Naive thymus-derived CD4-positive, alpha-beta T cell (primary cell): ENCODE data around the gene UPF2. TPM values are rescaled to one million over a fixed set of nuclear protein-coding genes. Genes with fewer than 3 reads are reported as not detected.

Experiments used
- ATAC-seq: fragments of 150-1000 bp; cut with Tn5 transposase; 2 replicates; pipeline ENCODE4 v1.10.0; 2021; ENCODE audit warnings: mild to moderate bottlenecking, moderate library complexity
- CTCF ChIA-PET: fragments of 350-600 bp; sonication (Branson Sonifier 250); formaldehyde crosslinking; loops from one replicate; lab custom pipeline; 2021; ENCODE audit warnings: antibody characterized with exemption; lab: Charles Lee
- POLR2A ChIA-PET: fragments of 350-600 bp; sonication (Branson Sonifier 250); formaldehyde crosslinking; loops from one replicate; lab custom pipeline; 2021; ENCODE audit warnings: antibody characterized with exemption, inconsistent platforms; lab: Charles Lee
- DNase-seq, 9 donors: peaks; one replicate each; pipeline versions ENCODE4 v3.0.0 to v3.0.0-alpha.2; 2020 to 2022; ENCODE audit warnings: mixed read lengths in 1 of 9
- H3K27ac ChIP-seq: one replicate; pipeline ENCODE4 v1.7.0; 2013; ENCODE audit warnings: mild to moderate bottlenecking, low read depth, low read length, moderate library complexity
- H3K27me3 ChIP-seq, 2 donors: one replicate each; pipeline ENCODE4 v1.7.0; 2013; ENCODE audit warnings: low read length in 2 of 2, mild to moderate bottlenecking in 2 of 2, moderate library complexity in 2 of 2; ENCODE audit not compliant: control insufficient read depth in 2 of 2, insufficient read depth in 2 of 2
- H3K36me3 ChIP-seq, 3 experiments: 1 replicate in 2 of 3; 2 replicates in 1 of 3; pipeline ENCODE4 v1.7.0; 2013; ENCODE audit warnings: low read length in 3 of 3, mild to moderate bottlenecking in 3 of 3, moderate library complexity in 1 of 3; ENCODE audit not compliant: insufficient read depth in 3 of 3, control insufficient read depth in 2 of 3
- H3K4me1 ChIP-seq, 2 donors: one replicate each; pipeline ENCODE4 v1.7.0; 2013; ENCODE audit warnings: low read length in 2 of 2, mild to moderate bottlenecking in 2 of 2, moderate library complexity in 1 of 2; ENCODE audit not compliant: control insufficient read depth in 2 of 2, insufficient read depth in 2 of 2
- H3K4me3 ChIP-seq: 2 replicates; pipeline ENCODE4 v1.7.0; 2013; ENCODE audit warnings: mild to moderate bottlenecking, low read length
- H3K9me3 ChIP-seq, 3 experiments: 1 replicate in 2 of 3; 2 replicates in 1 of 3; pipeline ENCODE4 v1.7.0; 2013; ENCODE audit warnings: low read length in 3 of 3; ENCODE audit not compliant: control insufficient read depth in 2 of 3
- H3K27ac Mint-ChIP-seq, 9 donors: one replicate each; pipeline ENCODE4 v1.8.0; 2020 to 2022; ENCODE audit warnings: mixed read lengths in 9 of 9, mild to moderate bottlenecking in 8 of 9, moderate library complexity in 5 of 9, inconsistent platforms in 2 of 9
- H3K27me3 Mint-ChIP-seq, 5 donors: one replicate each; pipeline ENCODE4 v1.8.0; 2021 to 2022; ENCODE audit warnings: mixed read lengths in 5 of 5, mild to moderate bottlenecking in 1 of 5
- H3K36me3 Mint-ChIP-seq, 5 donors: one replicate each; pipeline ENCODE4 v1.8.0; 2020 to 2022; ENCODE audit warnings: mixed read lengths in 5 of 5, mild to moderate bottlenecking in 3 of 5, inconsistent platforms in 1 of 5
- H3K4me1 Mint-ChIP-seq, 7 donors: one replicate each; pipeline ENCODE4 v1.8.0; 2020 to 2022; ENCODE audit warnings: mixed read lengths in 7 of 7, mild to moderate bottlenecking in 3 of 7, inconsistent platforms in 1 of 7
- H3K4me3 Mint-ChIP-seq, 10 donors: one replicate each; pipeline ENCODE4 v1.8.0; 2020 to 2022; ENCODE audit warnings: mild to moderate bottlenecking in 10 of 10, mixed read lengths in 10 of 10, moderate library complexity in 6 of 10, inconsistent platforms in 2 of 10
- H3K9me3 Mint-ChIP-seq, 11 donors: one replicate each; pipeline ENCODE4 v1.8.0; 2020 to 2022; ENCODE audit warnings: mixed read lengths in 11 of 11, mild to moderate bottlenecking in 4 of 11, inconsistent platforms in 1 of 11, moderate library complexity in 1 of 11
- intact Hi-C, 2 donors: fragments of 100-400 bp; cut with micrococcal nuclease; formaldehyde crosslinking; loops; one replicate each; pipeline ENCODE4 v1.15.1; 2023
- polyA plus RNA-seq, 2 donors: library from polyadenylated mRNA; unstranded; fragments of 300-500 nt; fragmentation: Illumina TruSeq; gene quantifications; one replicate each; pipeline ENCODE4 v1.2.3, GENCODE V29; 2021
- total RNA-seq, 6 experiments: library from RNA in 5 of 6; stranded (reverse) in 5 of 6; gene quantifications; 1 replicate in 5 of 6; 2 replicates in 1 of 6; pipeline ENCODE4 v1.2.3 and lab custom pipeline; 2021 to 2026

Gene UPF2
- total and polyA plus RNA-seq, 7 experiments from 2014 or later, result 9.0 to 40.5 (median 29.5) TPM

DNA sequence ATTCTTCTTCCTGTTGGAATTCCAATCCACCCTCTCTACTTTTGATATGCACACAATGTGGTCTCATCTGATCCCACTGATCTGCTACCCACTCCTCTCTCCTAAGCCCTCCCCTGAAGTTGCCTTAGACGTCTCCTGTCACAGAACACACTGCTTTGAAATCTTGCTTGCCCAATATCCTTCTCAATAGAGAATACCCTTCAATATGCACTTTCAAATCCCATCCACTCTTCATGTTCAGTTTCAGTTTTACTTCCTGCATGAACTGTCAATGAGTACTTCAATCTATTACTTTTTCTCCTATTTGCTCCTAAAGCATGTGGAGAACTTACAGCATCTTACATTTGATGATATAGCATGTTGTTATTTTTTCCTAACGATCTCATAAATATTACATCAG, 93.5 kb downstream of the UPF2 start:
- peaks cover 0 to 34% (median 0%) of the 10 kb centered on the region in 3 experiments for H3K36me3 ChIP-seq
- H3K4me3 ChIP-seq, result no peak overlapping the region
- no peaks in the 10 kb centered on the region for H3K27me3 ChIP-seq
- DNase-seq, result no peak
- Mint-ChIP-seq H3K36me3 (peaks cover 0 to 39% (median 32%) of the 10 kb centered on the region in 5 donors), H3K27ac (peak overlapping the region in 6 of 9 donors; percentile 24 to 73 (median 45)), H3K27me3 (no peaks in the 10 kb centered on the region), H3K9me3 (peaks cover 0 to 3% (median 0%) of the 10 kb centered on the region in 11 donors), H3K4me3 (peak overlapping the region in 1 of 10 donors; percentile 3), H3K4me1 (peaks cover 0 to 13% (median 0%) of the 10 kb centered on the region in 7 donors)
- no peaks in the 10 kb centered on the region for H3K4me1 ChIP-seq
- ChIA-PET CTCF (no interaction called here), POLR2A (no interaction called here)
- no peak for ATAC-seq
- intact Hi-C loops, result no loop called here
- no peaks in the 10 kb centered on the region for H3K9me3 ChIP-seq
- H3K27ac ChIP-seq, result no peak overlapping the region

DNA sequence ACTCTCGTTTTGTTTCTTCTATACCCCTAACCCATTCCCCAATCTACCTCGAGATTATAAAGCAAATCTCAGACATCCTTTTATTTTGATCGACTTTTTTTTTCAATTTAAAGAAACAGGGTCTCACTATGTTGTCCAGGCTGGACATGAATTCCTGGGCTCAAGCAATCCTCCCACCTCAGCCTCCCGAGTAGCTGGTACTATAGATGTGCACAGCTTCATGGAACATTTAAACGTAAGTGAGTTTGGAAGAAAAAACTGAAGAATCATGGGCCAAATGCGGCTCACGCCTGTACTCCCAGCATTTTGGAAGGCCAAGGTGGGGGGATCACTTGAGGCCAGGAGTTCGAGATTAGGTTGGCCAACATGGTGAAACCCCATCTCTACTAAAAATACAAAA, 96.0 kb downstream of the UPF2 start:
- ATAC-seq (no peak), DNase-seq (no peak)
- peaks cover 0 to 48% (median 33%) of the 10 kb centered on the region in 5 donors for H3K36me3 Mint-ChIP-seq
- ChIA-PET POLR2A (no interaction called here), CTCF (no interaction called here)
- no peaks in the 10 kb centered on the region for H3K9me3 ChIP-seq
- peaks cover 0 to 15% (median 0%) of the 10 kb centered on the region in 7 donors for H3K4me1 Mint-ChIP-seq
- H3K36me3 ChIP-seq, result peaks cover 0 to 41% (median 0%) of the 10 kb centered on the region in 3 experiments
- H3K4me3 Mint-ChIP-seq, result no peak overlapping the region
- H3K27ac Mint-ChIP-seq, result peak overlapping the region in 1 of 9 donors; percentile 73
- H3K4me1 ChIP-seq, result no peaks in the 10 kb centered on the region
- no peaks in the 10 kb centered on the region for H3K27me3 Mint-ChIP-seq
- no peak overlapping the region for H3K4me3 ChIP-seq
- H3K9me3 Mint-ChIP-seq, result peaks cover 0 to 3% (median 0%) of the 10 kb centered on the region in 11 donors
- H3K27ac ChIP-seq, result no peak overlapping the region
- intact Hi-C loops, result no loop called here
- H3K27me3 ChIP-seq, result no peaks in the 10 kb centered on the region

DNA sequence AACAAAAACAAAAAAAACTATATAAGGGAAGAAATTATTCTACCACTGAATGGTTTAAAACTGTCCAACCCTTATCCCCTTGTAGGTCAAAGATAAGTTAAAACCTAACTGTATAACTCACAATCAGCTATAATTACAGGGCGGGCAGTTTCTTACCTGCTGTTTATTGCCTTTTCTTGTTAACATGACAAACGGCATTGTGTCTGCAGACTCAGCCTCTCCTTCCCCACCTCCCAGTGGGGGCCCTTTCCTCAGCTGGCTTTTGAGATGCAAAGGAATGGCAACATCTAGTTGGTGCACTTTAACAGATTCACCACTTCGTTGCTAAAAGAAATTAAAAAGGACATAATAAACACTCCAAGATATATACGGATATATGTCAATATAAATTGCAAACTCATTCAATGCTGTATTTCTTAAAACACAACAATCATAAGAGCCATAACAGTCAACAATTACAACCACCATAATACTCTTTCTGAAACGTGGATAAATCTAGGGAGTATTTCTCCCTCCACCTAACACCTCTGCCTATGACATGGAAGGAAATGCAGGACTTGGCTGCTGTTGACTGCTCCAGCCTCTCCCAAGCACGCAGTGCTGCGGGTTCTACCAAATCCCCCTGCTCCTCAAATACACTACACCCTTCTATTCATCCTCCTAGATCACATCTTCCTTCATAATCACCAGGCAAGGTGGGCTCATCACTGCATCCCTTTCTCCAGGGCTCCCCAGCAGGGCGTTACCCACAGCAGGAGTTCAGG, 106.0 kb downstream of the UPF2 start:
- Mint-ChIP-seq H3K4me3 (no peak overlapping the region), H3K27me3 (no peaks in the 10 kb centered on the region), H3K36me3 (peaks cover 11 to 29% (median 17%) of the 10 kb centered on the region in 5 donors), H3K4me1 (peaks cover 0 to 2% (median 0%) of the 10 kb centered on the region in 7 donors), H3K27ac (peak overlapping the region in 2 of 9 donors; percentile 6 to 71), H3K9me3 (no peaks in the 10 kb centered on the region)
- POLR2A ChIA-PET, result no interaction called here
- Histone ChIP-seq H3K36me3 (peaks cover 0 to 50% (median 12%) of the 10 kb centered on the region in 3 experiments), H3K27me3 (no peaks in the 10 kb centered on the region), H3K9me3 (no peaks in the 10 kb centered on the region), H3K4me3 (no peak overlapping the region), H3K4me1 (no peaks in the 10 kb centered on the region), H3K27ac (no peak overlapping the region)
- DNase-seq (no peak), ATAC-seq (no peak)
- intact Hi-C loops, result no loop called here
- CTCF ChIA-PET, result no interaction called here

DNA sequence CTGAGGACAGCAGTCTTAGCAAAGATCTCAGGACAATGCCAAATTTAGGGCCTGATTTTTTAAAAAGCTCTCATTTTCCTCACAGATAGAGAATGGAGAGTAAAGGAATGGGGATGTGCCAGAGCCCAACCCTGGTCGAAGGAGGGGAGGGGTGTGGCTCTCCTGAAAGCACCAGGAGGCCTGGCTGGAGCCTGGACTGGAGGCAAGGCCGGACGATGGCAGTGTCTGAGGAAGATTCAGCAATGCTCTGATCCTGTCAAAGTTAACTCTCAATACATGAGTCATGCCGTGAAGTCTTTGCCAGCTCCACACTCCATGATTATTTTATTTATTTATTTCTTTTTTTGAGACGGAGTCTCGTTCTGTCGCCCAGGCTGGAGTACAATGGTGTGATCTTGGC, 108.3 kb downstream of the UPF2 start:
- H3K27ac Mint-ChIP-seq, result peak overlapping the region in 1 of 9 donors; percentile 18
- H3K4me1 Mint-ChIP-seq, result peaks cover 0 to 2% (median 0%) of the 10 kb centered on the region in 7 donors
- ChIA-PET POLR2A (no interaction called here), CTCF (no interaction called here)
- no peak overlapping the region for H3K27ac ChIP-seq
- H3K4me3 ChIP-seq, result no peak overlapping the region
- H3K9me3 Mint-ChIP-seq, result no peaks in the 10 kb centered on the region
- no peaks in the 10 kb centered on the region for H3K27me3 Mint-ChIP-seq
- H3K36me3 ChIP-seq, result peaks cover 7 to 56% (median 15%) of the 10 kb centered on the region in 3 experiments
- no peak for DNase-seq
- intact Hi-C loops, result no loop called here
- no peaks in the 10 kb centered on the region for H3K27me3 ChIP-seq
- no peaks in the 10 kb centered on the region for H3K9me3 ChIP-seq
- ATAC-seq, result no peak
- no peak overlapping the region for H3K4me3 Mint-ChIP-seq
- peaks cover 16 to 50% (median 31%) of the 10 kb centered on the region in 5 donors for H3K36me3 Mint-ChIP-seq
- H3K4me1 ChIP-seq, result no peaks in the 10 kb centered on the region

DNA sequence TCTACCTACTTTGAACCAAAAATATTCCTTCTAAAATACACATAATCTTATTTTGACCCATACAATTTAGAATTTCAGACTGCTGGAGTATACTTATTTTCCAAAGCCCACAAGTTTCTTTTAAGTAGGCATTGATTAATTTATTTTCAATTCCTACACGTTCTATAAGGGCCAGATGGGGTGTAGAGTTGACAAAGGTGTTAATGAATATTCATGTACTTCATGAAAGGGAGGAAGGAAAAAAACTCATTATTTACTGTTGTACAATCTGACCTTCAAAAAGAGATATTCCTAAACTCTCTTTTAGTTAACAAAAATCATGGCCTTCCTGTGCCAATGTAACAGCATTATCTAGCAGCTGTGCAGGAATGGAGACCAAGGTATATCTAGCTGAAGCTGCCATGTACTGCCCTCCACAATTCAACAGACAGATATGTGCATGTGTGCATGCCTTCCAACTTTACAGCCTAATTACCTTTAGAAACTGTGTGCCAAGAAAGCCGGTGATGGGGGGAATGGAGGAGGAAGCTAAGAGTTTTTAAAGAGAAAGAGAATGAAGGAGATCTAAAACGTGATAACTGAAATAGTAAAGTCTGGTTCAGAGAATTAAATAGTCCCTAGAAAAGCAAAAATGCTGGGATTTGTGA, 108.9 kb downstream of the UPF2 start:
- intact Hi-C loops, result no loop called here
- Mint-ChIP-seq H3K9me3 (no peaks in the 10 kb centered on the region), H3K4me1 (peaks cover 0 to 2% (median 0%) of the 10 kb centered on the region in 7 donors), H3K36me3 (peaks cover 16 to 51% (median 34%) of the 10 kb centered on the region in 5 donors), H3K4me3 (no peak overlapping the region), H3K27me3 (no peaks in the 10 kb centered on the region), H3K27ac (peak overlapping the region in 3 of 9 donors; percentile 2 to 43 (median 18))
- Histone ChIP-seq H3K27me3 (no peaks in the 10 kb centered on the region), H3K27ac (no peak overlapping the region), H3K36me3 (peaks cover 11 to 62% (median 15%) of the 10 kb centered on the region in 3 experiments), H3K4me3 (no peak overlapping the region), H3K4me1 (no peaks in the 10 kb centered on the region), H3K9me3 (no peaks in the 10 kb centered on the region)
- CTCF ChIA-PET, result no interaction called here
- POLR2A ChIA-PET, result no interaction called here
- no peak for ATAC-seq
- no peak for DNase-seq

DNA sequence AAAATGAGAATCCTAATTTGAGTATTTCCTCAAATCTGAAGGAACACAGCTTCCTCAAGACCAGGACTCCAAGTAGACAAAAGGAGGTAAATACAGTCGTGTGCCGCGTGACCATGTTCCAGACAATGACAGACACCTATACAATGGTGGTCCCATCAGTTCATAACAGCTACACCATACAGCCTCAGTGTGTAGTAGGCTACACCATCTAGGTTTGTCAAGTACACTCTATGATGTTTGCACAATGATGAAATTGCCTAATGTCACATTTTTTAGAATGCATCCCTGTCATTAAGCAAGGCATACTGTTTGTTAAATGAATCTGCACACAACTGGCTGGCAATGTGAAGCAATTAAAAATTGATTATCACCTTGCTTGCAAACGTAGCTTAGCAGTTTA, 111.6 kb downstream of the UPF2 start:
- intact Hi-C loops, result no loop called here
- POLR2A ChIA-PET, result no interaction called here
- Mint-ChIP-seq H3K36me3 (peaks cover 9 to 61% (median 39%) of the 10 kb centered on the region in 5 donors), H3K9me3 (no peaks in the 10 kb centered on the region), H3K27ac (peak overlapping the region in 1 of 9 donors; percentile 60), H3K4me3 (no peak overlapping the region), H3K4me1 (peaks cover 0 to 2% (median 0%) of the 10 kb centered on the region in 7 donors), H3K27me3 (no peaks in the 10 kb centered on the region)
- DNase-seq, result no peak
- Histone ChIP-seq H3K36me3 (peaks cover 19 to 70% (median 22%) of the 10 kb centered on the region in 3 experiments), H3K4me3 (no peak overlapping the region), H3K27ac (no peak overlapping the region), H3K9me3 (no peaks in the 10 kb centered on the region), H3K27me3 (no peaks in the 10 kb centered on the region), H3K4me1 (no peaks in the 10 kb centered on the region)
- ATAC-seq, result no peak
- CTCF ChIA-PET, result no interaction called here
